ENCODE results near the gene ADCY9.
"Not testable (repeated sequence)": the region's sequence is repeated elsewhere in the genome, so short reads cannot be mapped to it uniquely, and the experiment has no call there.

ADCY9 gene

DNA sequence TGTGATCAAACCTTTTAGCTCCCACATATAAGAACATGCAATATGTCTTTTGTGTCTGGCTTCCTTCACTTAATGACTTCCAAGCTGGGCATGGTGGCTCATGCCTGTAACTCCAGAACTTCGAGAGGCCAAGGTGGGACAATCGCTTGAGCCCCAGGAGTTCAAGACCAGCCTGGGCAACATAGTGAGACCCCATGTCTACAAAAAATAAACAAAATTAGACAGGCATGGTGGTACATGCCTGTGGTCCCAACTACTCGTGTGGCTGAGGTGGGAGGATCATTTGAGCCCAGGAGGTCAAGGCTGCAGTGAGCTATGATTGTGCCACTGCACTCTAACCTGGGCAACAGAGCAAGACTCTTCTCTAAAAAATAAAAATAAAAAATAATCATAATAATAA lies 79.3 kb downstream of the ADCY9 start:
- not testable (repeated sequence) for H3K14ac ChIP-seq (ENCODE audit: low read length in 2 of 2); H2BK120ac ChIP-seq (ENCODE audit: low read depth, low read length); H2BK12ac ChIP-seq (ENCODE audit: low read length in 2 of 2); H4K8ac ChIP-seq (ENCODE audit: low read length); H4K91ac ChIP-seq (ENCODE audit: low read length); H3K4me1 ChIP-seq (ENCODE audit: control insufficient read depth, insufficient read depth, low read depth, low read length); H3K27me3 ChIP-seq (ENCODE audit: control insufficient read depth in 1 of 2, insufficient read depth in 1 of 2, low read length in 2 of 2); H3K36me3 ChIP-seq (ENCODE audit: control insufficient read depth in 1 of 2, insufficient read depth in 2 of 2, low read depth in 1 of 2, low read length in 2 of 2); H3K18ac ChIP-seq (ENCODE audit: low read depth in 1 of 2, low read length in 2 of 2); DNase-seq; H3K79me1 ChIP-seq (replicated peaks; ENCODE audit: low read length, poor library complexity, severe bottlenecking); H3K9ac ChIP-seq (ENCODE audit: low read length); H2BK15ac ChIP-seq (ENCODE audit: low read depth, poor library complexity, severe bottlenecking); H3K4me2 ChIP-seq (ENCODE audit: low read length, poor library complexity, severe bottlenecking); H3K4ac ChIP-seq (ENCODE audit: low read depth in 1 of 2, low read length in 2 of 2); H2AFZ ChIP-seq (ENCODE audit: low read depth, low read length); H3K9me3 ChIP-seq (ENCODE audit: control insufficient read depth, low read length); H3K27ac ChIP-seq (ENCODE audit: low read length, poor library complexity, severe bottlenecking); H3K4me3 ChIP-seq (ENCODE audit: insufficient read depth in 1 of 2, low read depth in 1 of 2, low read length in 2 of 2); H2BK5ac ChIP-seq (ENCODE audit: low read depth, low read length, poor library complexity, severe bottlenecking); H2AK5ac ChIP-seq (ENCODE audit: low read length, severe bottlenecking); H3K23ac ChIP-seq (ENCODE audit: low read length in 2 of 2)
- 98% methylated on average over 3 of the region's 3 CpGs for WGBS

GRCh38 chr16:4034963-4035362 lies 81.3 kb downstream of the ADCY9 start:
- H3K9me3 ChIP-seq (ENCODE audit: control insufficient read depth, low read length), result no peaks in the 10 kb centered on the region
- WGBS, result 100% methylated on average over 2 of the region's 4 CpGs
- no peak overlapping the region for H4K91ac ChIP-seq (ENCODE audit: low read length)
- no peaks in the 10 kb centered on the region for H3K27me3 ChIP-seq (ENCODE audit: control insufficient read depth in 1 of 2, insufficient read depth in 1 of 2, low read length in 2 of 2)
- peaks cover 6% of the 10 kb centered on the region for H3K79me1 ChIP-seq (replicated peaks; ENCODE audit: low read length, poor library complexity, severe bottlenecking)
- H2BK12ac ChIP-seq (ENCODE audit: low read length in 2 of 2), result no peak overlapping the region
- no peak overlapping the region for H2BK5ac ChIP-seq (ENCODE audit: low read depth, low read length, poor library complexity, severe bottlenecking)
- H3K4me2 ChIP-seq (ENCODE audit: low read length, poor library complexity, severe bottlenecking), result no peak overlapping the region
- no peak for DNase-seq
- H2BK120ac ChIP-seq (ENCODE audit: low read depth, low read length), result no peak overlapping the region
- no peak overlapping the region for H3K4ac ChIP-seq (ENCODE audit: low read depth in 1 of 2, low read length in 2 of 2)
- H3K36me3 ChIP-seq (ENCODE audit: control insufficient read depth in 1 of 2, insufficient read depth in 2 of 2, low read depth in 1 of 2, low read length in 2 of 2), result no peaks in the 10 kb centered on the region
- H3K14ac ChIP-seq (ENCODE audit: low read length in 2 of 2), result no peak overlapping the region
- H2AK5ac ChIP-seq (ENCODE audit: low read length, severe bottlenecking), result no peak overlapping the region
- H3K23ac ChIP-seq (ENCODE audit: low read length in 2 of 2), result no peak overlapping the region
- H4K8ac ChIP-seq (ENCODE audit: low read length), result no peak overlapping the region
- H2AFZ ChIP-seq (ENCODE audit: low read depth, low read length), result no peak overlapping the region
- no peak overlapping the region for H3K9ac ChIP-seq (ENCODE audit: low read length)
- no peak overlapping the region for H2BK15ac ChIP-seq (ENCODE audit: low read depth, poor library complexity, severe bottlenecking)
- H3K18ac ChIP-seq (ENCODE audit: low read depth in 1 of 2, low read length in 2 of 2), result no peak overlapping the region
- no peaks in the 10 kb centered on the region for H3K4me1 ChIP-seq (ENCODE audit: control insufficient read depth, insufficient read depth, low read depth, low read length)
- no peak overlapping the region for H3K4me3 ChIP-seq (ENCODE audit: insufficient read depth in 1 of 2, low read depth in 1 of 2, low read length in 2 of 2)
- no peak overlapping the region for H3K27ac ChIP-seq (ENCODE audit: low read length, poor library complexity, severe bottlenecking)

GRCh38 chr16:4033951-4034350 lies 82.3 kb downstream of the ADCY9 start:
- 98% methylated on average over 10 of the region's 10 CpGs for WGBS

GRCh38 chr16:4032768-4033167 lies 83.5 kb downstream of the ADCY9 start:
- Histone ChIP-seq H3K4ac (ENCODE audit: low read depth in 1 of 2, low read length in 2 of 2) (no peak overlapping the region), H3K4me3 (ENCODE audit: insufficient read depth in 1 of 2, low read depth in 1 of 2, low read length in 2 of 2) (no peak overlapping the region), H3K36me3 (ENCODE audit: control insufficient read depth in 1 of 2, insufficient read depth in 2 of 2, low read depth in 1 of 2, low read length in 2 of 2) (no peaks in the 10 kb centered on the region), H3K79me1 (replicated peaks; ENCODE audit: low read length, poor library complexity, severe bottlenecking) (peaks cover 4% of the 10 kb centered on the region), H3K4me1 (ENCODE audit: control insufficient read depth, insufficient read depth, low read depth, low read length) (no peaks in the 10 kb centered on the region), H2AFZ (ENCODE audit: low read depth, low read length) (no peak overlapping the region), H3K18ac (ENCODE audit: low read depth in 1 of 2, low read length in 2 of 2) (no peak overlapping the region), H2BK5ac (ENCODE audit: low read depth, low read length, poor library complexity, severe bottlenecking) (no peak overlapping the region), H3K4me2 (ENCODE audit: low read length, poor library complexity, severe bottlenecking) (no peak overlapping the region), H2AK5ac (ENCODE audit: low read length, severe bottlenecking) (no peak overlapping the region), H3K27ac (ENCODE audit: low read length, poor library complexity, severe bottlenecking) (no peak overlapping the region), H2BK12ac (ENCODE audit: low read length in 2 of 2) (no peak overlapping the region), H3K9ac (ENCODE audit: low read length) (peak overlapping the region; percentile 43), H3K23ac (ENCODE audit: low read length in 2 of 2) (no peak overlapping the region), H4K91ac (ENCODE audit: low read length) (no peak overlapping the region), H3K9me3 (ENCODE audit: control insufficient read depth, low read length) (no peaks in the 10 kb centered on the region), H2BK15ac (ENCODE audit: low read depth, poor library complexity, severe bottlenecking) (no peak overlapping the region), H3K27me3 (ENCODE audit: control insufficient read depth in 1 of 2, insufficient read depth in 1 of 2, low read length in 2 of 2) (no peaks in the 10 kb centered on the region), H2BK120ac (ENCODE audit: low read depth, low read length) (no peak overlapping the region), H3K14ac (ENCODE audit: low read length in 2 of 2) (no peak overlapping the region), H4K8ac (ENCODE audit: low read length) (no peak overlapping the region)
- DNase-seq, result no peak
- WGBS, result 97% methylated on average over 12 of the region's 13 CpGs

More at GRCh38 chr16:4033951-4034350, 82.3 kb downstream of the ADCY9 start:
- no peaks in the 10 kb centered on the region for H3K9me3 ChIP-seq (ENCODE audit: control insufficient read depth, low read length)
- H2BK5ac ChIP-seq (ENCODE audit: low read depth, low read length, poor library complexity, severe bottlenecking), result no peak overlapping the region
- no peak overlapping the region for H2BK12ac ChIP-seq (ENCODE audit: low read length in 2 of 2)
- no peak overlapping the region for H3K4ac ChIP-seq (ENCODE audit: low read depth in 1 of 2, low read length in 2 of 2)
- H3K4me1 ChIP-seq (ENCODE audit: control insufficient read depth, insufficient read depth, low read depth, low read length), result no peaks in the 10 kb centered on the region
- no peak for DNase-seq
- no peak overlapping the region for H3K9ac ChIP-seq (ENCODE audit: low read length)
- H3K27ac ChIP-seq (ENCODE audit: low read length, poor library complexity, severe bottlenecking), result no peak overlapping the region
- no peak overlapping the region for H3K4me3 ChIP-seq (ENCODE audit: insufficient read depth in 1 of 2, low read depth in 1 of 2, low read length in 2 of 2)
- no peak overlapping the region for H2BK120ac ChIP-seq (ENCODE audit: low read depth, low read length)
- H4K91ac ChIP-seq (ENCODE audit: low read length), result no peak overlapping the region
- no peak overlapping the region for H2AK5ac ChIP-seq (ENCODE audit: low read length, severe bottlenecking)
- H3K36me3 ChIP-seq (ENCODE audit: control insufficient read depth in 1 of 2, insufficient read depth in 2 of 2, low read depth in 1 of 2, low read length in 2 of 2), result no peaks in the 10 kb centered on the region
- no peak overlapping the region for H4K8ac ChIP-seq (ENCODE audit: low read length)
- H3K79me1 ChIP-seq (replicated peaks; ENCODE audit: low read length, poor library complexity, severe bottlenecking), result peaks cover 6% of the 10 kb centered on the region
- no peak overlapping the region for H3K18ac ChIP-seq (ENCODE audit: low read depth in 1 of 2, low read length in 2 of 2)
- H3K27me3 ChIP-seq (ENCODE audit: control insufficient read depth in 1 of 2, insufficient read depth in 1 of 2, low read length in 2 of 2), result no peaks in the 10 kb centered on the region
- H3K14ac ChIP-seq (ENCODE audit: low read length in 2 of 2), result no peak overlapping the region
- H3K23ac ChIP-seq (ENCODE audit: low read length in 2 of 2), result no peak overlapping the region
- no peak overlapping the region for H2AFZ ChIP-seq (ENCODE audit: low read depth, low read length)
- no peak overlapping the region for H3K4me2 ChIP-seq (ENCODE audit: low read length, poor library complexity, severe bottlenecking)
- no peak overlapping the region for H2BK15ac ChIP-seq (ENCODE audit: low read depth, poor library complexity, severe bottlenecking)
